ENCODE results near the gene ID1.

The ID1 gene

DNA sequence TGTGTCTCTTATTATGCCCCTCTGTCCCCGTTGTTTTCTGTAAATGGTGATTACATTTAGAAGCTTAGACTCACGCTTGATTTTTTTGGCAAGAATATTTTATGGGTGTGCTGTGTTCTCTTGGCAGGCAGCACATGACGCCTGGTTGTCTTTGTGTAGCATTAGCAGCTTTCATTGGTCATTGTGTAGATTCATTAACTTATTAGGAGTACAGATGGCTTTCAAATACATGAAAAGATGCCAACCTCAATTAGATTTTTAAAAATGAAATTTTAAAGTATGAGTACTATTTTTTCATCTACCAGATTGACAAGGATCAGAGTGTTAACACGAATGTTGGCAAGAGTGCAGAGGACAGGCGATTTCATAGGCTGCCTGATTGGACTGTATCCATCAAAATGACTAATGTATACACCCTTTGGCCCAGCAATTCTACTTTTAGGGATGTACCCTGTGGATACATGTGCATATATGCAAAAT lies 47.9 kb downstream of the ID1 start:
- peaks cover 0 to 15% (median 4%) of the 10 kb centered on the region in 5 donors for H3K4me1 ChIP-seq (ENCODE audit: control insufficient read depth in 5 of 5, insufficient read depth in 5 of 5, low read length in 5 of 5)
- H3K4me3 ChIP-seq (ENCODE audit: low read depth in 1 of 5, low read length in 5 of 5), result no peak overlapping the region
- no peaks in the 10 kb centered on the region for H3K27me3 ChIP-seq (ENCODE audit: control insufficient read depth in 5 of 5, insufficient read depth in 4 of 5, low read length in 5 of 5)
- no peak overlapping the region for H3K27ac ChIP-seq (ENCODE audit: low read depth, low read length)
- H3K9ac ChIP-seq (ENCODE audit: low read length in 5 of 5), result no peak overlapping the region
- H3K36me3 ChIP-seq (ENCODE audit: control insufficient read depth in 5 of 5, insufficient read depth in 5 of 5, low read length in 5 of 5), result no peaks in the 10 kb centered on the region
- no peaks in the 10 kb centered on the region for H3K9me3 ChIP-seq (ENCODE audit: control insufficient read depth in 5 of 5, low read length in 5 of 5)

DNA sequence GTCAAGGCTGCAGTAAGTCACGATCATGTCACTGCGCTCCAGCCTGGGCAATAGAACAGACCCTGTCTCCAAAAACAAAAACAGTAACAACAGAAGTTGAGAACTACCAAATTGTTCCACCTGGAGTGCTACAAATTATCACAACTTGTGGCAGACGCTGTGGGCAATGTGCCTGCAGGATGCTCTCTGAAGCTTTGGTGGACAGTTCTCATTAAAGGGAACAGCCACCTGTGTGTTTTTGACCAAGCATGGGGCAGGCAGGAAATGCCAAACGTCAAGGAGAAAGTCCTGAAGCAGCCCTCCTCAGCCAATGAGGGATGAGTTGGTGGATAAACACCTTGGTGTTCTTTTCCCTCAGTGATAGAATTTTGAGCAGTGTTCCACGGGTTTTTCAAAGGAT lies 48.5 kb downstream of the ID1 start:
- Histone ChIP-seq H3K36me3 (ENCODE audit: control insufficient read depth in 5 of 5, insufficient read depth in 5 of 5, low read length in 5 of 5) (no peaks in the 10 kb centered on the region), H3K4me1 (ENCODE audit: control insufficient read depth in 5 of 5, insufficient read depth in 5 of 5, low read length in 5 of 5) (peaks cover 0 to 15% (median 4%) of the 10 kb centered on the region in 5 donors), H3K27ac (ENCODE audit: low read depth, low read length) (no peak overlapping the region)

DNA sequence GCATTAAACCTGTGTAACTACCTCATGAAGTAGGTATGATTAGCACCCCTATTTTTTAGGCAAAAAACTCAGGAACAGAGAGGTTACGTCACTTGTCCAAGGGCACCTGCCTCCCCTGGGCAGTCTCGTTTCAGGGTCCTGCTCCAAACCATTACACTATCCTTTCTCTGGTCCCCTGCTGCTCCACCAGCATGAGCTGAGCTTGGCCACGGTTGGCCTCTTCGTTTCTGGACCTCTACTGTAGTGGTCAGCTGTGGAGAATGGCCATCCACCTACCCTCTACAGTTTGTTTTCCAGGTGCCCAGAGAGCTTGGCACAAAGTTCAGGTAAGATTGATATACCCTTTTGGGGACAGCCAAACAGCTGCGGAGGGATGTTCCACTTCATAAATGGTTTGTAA lies 49.4 kb downstream of the ID1 start:
- Histone ChIP-seq H3K4me1 (ENCODE audit: control insufficient read depth in 5 of 5, insufficient read depth in 5 of 5, low read length in 5 of 5) (peaks cover 0 to 15% (median 4%) of the 10 kb centered on the region in 5 donors), H3K27me3 (ENCODE audit: control insufficient read depth in 5 of 5, insufficient read depth in 4 of 5, low read length in 5 of 5) (no peaks in the 10 kb centered on the region), H3K4me3 (ENCODE audit: low read depth in 1 of 5, low read length in 5 of 5) (no peak overlapping the region), H3K9ac (ENCODE audit: low read length in 5 of 5) (no peak overlapping the region), H3K27ac (ENCODE audit: low read depth, low read length) (no peak overlapping the region), H3K9me3 (ENCODE audit: control insufficient read depth in 5 of 5, low read length in 5 of 5) (no peaks in the 10 kb centered on the region), H3K36me3 (ENCODE audit: control insufficient read depth in 5 of 5, insufficient read depth in 5 of 5, low read length in 5 of 5) (no peaks in the 10 kb centered on the region)

More for the DNA sequence above, 48.5 kb downstream of the ID1 start:
- Histone ChIP-seq H3K4me3 (ENCODE audit: low read depth in 1 of 5, low read length in 5 of 5) (no peak overlapping the region), H3K9me3 (ENCODE audit: control insufficient read depth in 5 of 5, low read length in 5 of 5) (no peaks in the 10 kb centered on the region), H3K9ac (ENCODE audit: low read length in 5 of 5) (no peak overlapping the region), H3K27me3 (ENCODE audit: control insufficient read depth in 5 of 5, insufficient read depth in 4 of 5, low read length in 5 of 5) (no peaks in the 10 kb centered on the region)

Data from subcutaneous abdominal adipose tissue (tissue), 5 donors.